ENCODE measurements around the gene HNRNPH2.

- no peak for TF ChIP-seq CTCF (IDR thresholded peaks at IDR 0.05)
- TF ChIP-seq POLR2A (IDR thresholded peaks at IDR 0.05): no peak
- no peak for TF ChIP-seq EP300 (IDR thresholded peaks at IDR 0.05)
Measured at GRCh38 chrX:101368800-101369199, 39.2 kb upstream of the HNRNPH2 start.

Measured in tibial nerve (tissue), 4 donors.